K562 (cell line): ENCODE results near the gene STX1A. TPM values are rescaled to one million over a fixed set of nuclear protein-coding genes. Genes with fewer than 3 reads are reported as not detected.

ENCODE experiments used
- CBX2 ChIP-seq: fragments of 200-600 bp; sonication (generic); IDR thresholded peaks from one replicate; pipeline ENCODE4 v1.6.1; 2012; ENCODE audit warnings: mild to moderate bottlenecking, low read length, inconsistent platforms; ENCODE audit not compliant: insufficient read depth, poor library complexity, severe bottlenecking
- CHD1 ChIP-seq: fragments of 200-600 bp; sonication (generic); IDR thresholded peaks from one replicate; pipeline ENCODE4 v1.6.1; 2012; ENCODE audit warnings: mild to moderate bottlenecking, moderate library complexity, low read length, inconsistent platforms
- DNMT1 ChIP-seq: fragments of 450-650 bp; IDR thresholded peaks from 2 replicates; pipeline ENCODE4 v1.6.1; 2016; ENCODE audit warnings: antibody characterized with exemption, mild to moderate bottlenecking
- E2F5 ChIP-seq: sonication (generic); formaldehyde crosslinking; IDR thresholded peaks from 2 replicates; pipeline ENCODE4 v1.8.0; 2022; ENCODE audit warnings: mild to moderate bottlenecking, missing genetic modification reagents
- ELF2 ChIP-seq: fragments of 250-450 bp; sonication (Bioruptor Pico); IDR thresholded peaks from 2 replicates; pipeline ENCODE4 v1.5.0; 2021; ENCODE audit warnings: mild to moderate bottlenecking
- ESRRA ChIP-seq: fragments of 450-650 bp; IDR thresholded peaks from 2 replicates; pipeline ENCODE4 v1.6.1; 2014; ENCODE audit warnings: low read depth, mild to moderate bottlenecking, moderate library complexity, borderline replicate concordance
- ETV5 ChIP-seq: sonication (generic); formaldehyde crosslinking; IDR thresholded peaks from 2 replicates; pipeline ENCODE4 v1.4.0; 2020; ENCODE audit warnings: low read depth, mild to moderate bottlenecking, missing genetic modification reagents
- FOXO4 ChIP-seq: fragments of 450-650 bp; formaldehyde crosslinking; IDR thresholded peaks from 2 replicates; pipeline ENCODE4 v1.4.0; 2020; ENCODE audit warnings: mild to moderate bottlenecking, moderate library complexity
- ILF3 ChIP-seq: fragments of 450-650 bp; IDR thresholded peaks from 2 replicates; pipeline ENCODE4 v1.6.1; 2018; ENCODE audit warnings: antibody characterized with exemption, mild to moderate bottlenecking, moderate library complexity, borderline replicate concordance
- PBX2 ChIP-seq, 2 experiments: IDR thresholded peaks in 1 of 2; conservative IDR thresholded peaks in 1 of 2; 2 replicates each; pipeline ENCODE4 v1.6.1; 2016; ENCODE audit warnings: low read depth in 2 of 2, mild to moderate bottlenecking in 1 of 2, missing compliant biosample characterization in 1 of 2, missing genetic modification characterization in 1 of 2, moderate library complexity in 1 of 2
- PCBP1 ChIP-seq: fragments of 200-400 bp; formaldehyde crosslinking; IDR thresholded peaks from 2 replicates; pipeline ENCODE4 v1.6.1; 2018; ENCODE audit warnings: mild to moderate bottlenecking, low read depth, low read length; ENCODE audit not compliant: poor library complexity, severe bottlenecking
- POU5F1 ChIP-seq: fragments of 150-350 bp; IDR thresholded peaks from 2 replicates; pipeline ENCODE4 v1.6.1; 2014; ENCODE audit warnings: borderline replicate concordance, low read length, low read depth, mild to moderate bottlenecking; ENCODE audit not compliant: partially characterized antibody
- PYGO2 ChIP-seq: fragments of 450-650 bp; IDR thresholded peaks from 2 replicates; pipeline ENCODE4 v1.6.1; 2016; ENCODE audit warnings: mild to moderate bottlenecking, missing genetic modification characterization, moderate library complexity, missing compliant biosample characterization
- RBM22 ChIP-seq: fragments of 200-400 bp; formaldehyde crosslinking; IDR thresholded peaks from 2 replicates; pipeline ENCODE4 v1.6.1; 2018; ENCODE audit warnings: low read length, low read depth; ENCODE audit not compliant: poor library complexity, severe bottlenecking
- RNF2 ChIP-seq: sonication (generic); IDR thresholded peaks from 2 replicates; pipeline ENCODE4 v1.6.1; 2016
- SMARCA4 ChIP-seq: fragments of 450-650 bp; IDR thresholded peaks from 2 replicates; pipeline ENCODE4 v1.6.1; 2016
- TAF15 ChIP-seq: fragments of 200-400 bp; formaldehyde crosslinking; IDR thresholded peaks from 2 replicates; pipeline ENCODE4 v1.6.1; 2017; ENCODE audit warnings: mild to moderate bottlenecking, low read depth, low read length, moderate library complexity
- TCF7 ChIP-seq: sonication (generic); IDR thresholded peaks from 2 replicates; pipeline ENCODE4 v1.6.1; 2016; ENCODE audit warnings: antibody characterized with exemption, borderline replicate concordance
- VEZF1 ChIP-seq: fragments of 200-800 bp; sonication (Bioruptor generic); IDR thresholded peaks from 2 replicates; pipeline ENCODE4 v1.6.1; 2017; ENCODE audit warnings: missing genetic modification characterization, missing compliant biosample characterization
- ZFP30 ChIP-seq: fragments of 250-450 bp; sonication (Bioruptor Pico); IDR thresholded peaks from 2 replicates; pipeline ENCODE4 v1.8.0; 2022; ENCODE audit warnings: moderate library complexity, mild to moderate bottlenecking, inconsistent platforms, borderline replicate concordance
- ZKSCAN3 ChIP-seq: fragments of 250-450 bp; sonication (Bioruptor Pico); IDR thresholded peaks from 2 replicates; pipeline ENCODE4 v1.4.0; 2020
- ZNF124 ChIP-seq: sonication (generic); formaldehyde crosslinking; IDR thresholded peaks from 2 replicates; pipeline ENCODE4 v1.8.1; 2022; ENCODE audit warnings: missing genetic modification reagents
- ZNF384 ChIP-seq: IDR thresholded peaks from 2 replicates; pipeline ENCODE4 v1.6.1; 2012; ENCODE audit warnings: low read depth, low read length, improper control_type of control experiment
- ZNF584 ChIP-seq: fragments of 200-800 bp; sonication (Bioruptor generic); IDR thresholded peaks from 2 replicates; pipeline ENCODE4 v1.6.1; 2016; ENCODE audit warnings: low read depth, mild to moderate bottlenecking, missing genetic modification characterization, missing compliant biosample characterization
- polyA plus RNA-seq, 8 experiments: library from polyadenylated mRNA; depleted of rRNA in 4 of 8; stranded (reverse) in 5 of 8; unstranded in 3 of 8; fragments of >200 nt; fragmentation: Nextera tagmentation in 2 of 8; fragmentation: Illumina TruSeq in 1 of 8; extraction: Ambion mirVana in 2 of 8; extraction: Trizol in 1 of 8; gene quantifications; 2 replicates each; pipeline versions ENCODE4 v1.2.1 to v1.2.3, GENCODE V29; 2011 to 2014; ENCODE audit warnings: inconsistent platforms in 1 of 8, missing spikeins in 1 of 8
- total RNA-seq, 7 experiments: library from RNA; depleted of rRNA in 6 of 7; stranded (reverse); fragments of >200 nt in 6 of 7; fragmentation: Illumina TruSeq in 2 of 7; extraction: Trizol in 2 of 7; gene quantifications; 2 replicates each; pipeline versions ENCODE4 v1.2.1 to v1.2.3, GENCODE V29; 2011 to 2021; ENCODE audit warnings: low replicate concordance in 1 of 7

STX1A gene
- total and polyA plus RNA-seq, 9 of the 15 experiments (the other 6 are each of a cell fraction or from before 2014, with no cell fraction given), result 0.04 to 15.1 (median 6.3) TPM

- TF ChIP-seq RBM22, result no peak
- no peak for TF ChIP-seq FOXO4
- no peak for TF ChIP-seq PYGO2 (tag)
- TF ChIP-seq ZNF384, result 0 out of 2 replicates have a peak, but pooled peaks have one; percentile 51
- TF ChIP-seq E2F5 (CRISPR knock-in tag), result no peak
- no peak for TF ChIP-seq RNF2
- no peak for TF ChIP-seq PBX2 (CRISPR knock-in tag; IDR thresholded peaks at IDR 0.05; ENCODE audit: low read depth)
- peak; percentile 84 for TF ChIP-seq PBX2 (tag; conservative IDR thresholded peaks at IDR 0.05; ENCODE audit: low read depth)
- no peak for TF ChIP-seq ELF2 (CRISPR knock-in tag)
- TF ChIP-seq ILF3, result no peak
- no peak for TF ChIP-seq CHD1
- no peak for TF ChIP-seq ZFP30
- TF ChIP-seq CBX2, result no peak
- no peak for TF ChIP-seq ZKSCAN3 (CRISPR knock-in tag)
- no peak for TF ChIP-seq TAF15
- TF ChIP-seq PCBP1, result no peak
- TF ChIP-seq SMARCA4, result peak; percentile 59; the same call in 1 of the 2 replicates
- TF ChIP-seq ETV5 (CRISPR knock-in tag), result no peak
- TF ChIP-seq ZNF584 (CRISPR knock-in tag), result no peak
- TF ChIP-seq TCF7, result no peak
- no peak for TF ChIP-seq POU5F1
- TF ChIP-seq ESRRA, result no peak
- no peak for TF ChIP-seq VEZF1 (CRISPR knock-in tag)
- TF ChIP-seq DNMT1, result no peak
- no peak for TF ChIP-seq ZNF124 (CRISPR knock-in tag)
Observed at GRCh38 chr7:73727952-73728351, 8.5 kb upstream of the STX1A start (continued).
